Superior temporal gyrus (tissue), 1 donor: Measurements from ENCODE around the gene KIF18A.
"Not testable (repeated sequence)": the region's sequence is repeated elsewhere in the genome, so short reads cannot be mapped to it uniquely, and the experiment has no call there.

Experiments used
- DNase-seq: peaks from one replicate; pipeline ENCODE4 v3.0.0-alpha.2; 2016; ENCODE audit errors: extremely low spot score

KIF18A gene

DNA sequence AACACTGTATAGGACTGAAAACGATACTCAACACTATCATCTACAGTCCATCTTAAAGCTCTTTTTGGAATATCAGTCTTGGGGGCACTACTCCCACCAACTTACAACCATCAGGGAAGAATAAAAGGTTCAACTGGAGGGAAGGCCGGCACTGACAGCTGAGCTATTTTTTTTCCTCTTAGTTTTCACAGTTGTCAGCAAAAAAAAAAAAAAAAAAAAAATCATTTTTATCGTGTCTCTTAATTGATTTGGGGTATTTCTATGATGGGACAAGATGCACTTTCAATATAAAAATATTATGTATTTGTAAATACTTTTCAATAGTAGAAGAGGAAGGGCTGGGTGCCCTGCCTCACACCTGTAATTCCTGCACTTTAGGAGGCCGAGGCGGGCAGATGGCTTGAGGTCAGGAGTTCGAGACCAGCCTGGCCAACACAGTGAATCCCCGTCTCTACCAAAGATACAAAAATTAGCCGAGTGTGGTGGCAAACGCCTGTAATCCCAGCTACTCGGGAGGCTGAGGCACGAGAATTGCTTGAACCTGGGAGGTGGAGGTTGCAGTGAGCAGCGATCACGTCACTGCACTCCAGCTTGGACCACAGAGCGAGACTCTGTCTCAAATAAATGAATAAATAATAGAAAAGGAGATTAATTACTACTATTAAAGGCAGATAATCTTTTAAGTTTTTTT lies 1.5 kb downstream of the KIF18A start:
- DNase-seq, result no peak

DNA sequence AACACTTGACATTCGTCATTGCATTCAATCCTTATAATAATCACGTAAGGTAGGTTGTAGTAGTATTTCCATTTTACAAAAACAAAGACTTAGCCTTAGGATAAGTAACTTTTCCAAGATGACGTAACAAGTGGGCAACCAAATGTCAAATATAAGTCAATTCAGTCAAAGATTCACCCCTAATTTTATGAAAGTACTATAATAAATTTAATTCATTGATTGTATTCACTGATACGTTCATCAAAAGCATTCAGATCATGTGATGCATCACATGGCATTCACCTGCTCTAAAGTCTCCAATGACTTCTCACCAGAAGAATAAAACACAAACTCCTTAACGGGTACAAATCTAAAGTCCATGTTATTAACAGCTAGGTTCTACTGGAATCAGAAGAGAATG lies 2.1 kb downstream of the KIF18A start:
- DNase-seq, result no peak

GRCh38 chr11:28104984-28105383 lies 3.0 kb downstream of the KIF18A start:
- DNase-seq, result no peak

- DNase-seq, result no peak
Observed at GRCh38 chr11:28104425-28104824, 3.5 kb downstream of the KIF18A start.

GRCh38 chr11:28102300-28102699 lies 5.7 kb downstream of the KIF18A start:
- DNase-seq, result not testable (repeated sequence)

DNA sequence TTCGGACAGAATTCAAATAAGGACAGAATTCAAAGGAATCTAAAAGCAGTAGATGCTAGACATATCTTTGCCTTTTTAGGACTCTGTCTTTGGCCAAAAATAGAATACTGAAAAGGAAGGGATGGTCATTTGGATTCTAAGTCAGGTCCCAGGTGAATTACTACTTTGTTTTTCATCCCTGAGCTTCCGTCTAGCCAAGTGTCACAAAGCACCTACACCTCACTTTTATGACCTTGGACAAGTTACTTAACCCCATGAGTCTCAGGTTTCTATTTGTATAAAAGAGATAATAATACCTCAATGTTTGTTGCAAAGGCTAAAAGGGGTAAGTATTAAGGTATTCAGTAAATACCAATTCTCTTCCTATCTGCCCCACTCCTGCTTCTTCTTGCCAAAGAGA lies 7.3 kb downstream of the KIF18A start:
- no peak for DNase-seq

- no peak for DNase-seq
Observed at GRCh38 chr11:28099715-28100114, 8.2 kb downstream of the KIF18A start.

- no peak for DNase-seq
Observed at GRCh38 chr11:28098257-28098656, 9.7 kb downstream of the KIF18A start.

DNA sequence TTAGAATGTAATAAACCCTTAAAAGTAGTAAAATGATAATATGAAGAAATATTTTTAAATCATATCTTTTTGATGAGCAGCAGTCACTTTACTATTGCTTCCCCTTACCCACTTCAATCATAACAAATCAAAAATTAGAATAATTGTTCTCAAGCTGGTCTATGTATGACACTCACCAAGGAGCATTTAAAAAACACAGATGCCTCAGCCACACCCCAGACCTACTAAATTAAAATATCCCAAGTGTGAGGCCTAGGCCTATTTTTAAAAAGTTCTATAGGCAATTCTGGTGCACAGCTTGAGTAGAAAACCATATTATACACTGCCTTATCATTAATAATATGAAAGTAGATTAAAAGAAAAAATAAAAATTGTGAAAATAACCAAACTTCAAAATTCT lies 15.2 kb downstream of the KIF18A start:
- no peak for DNase-seq

DNA sequence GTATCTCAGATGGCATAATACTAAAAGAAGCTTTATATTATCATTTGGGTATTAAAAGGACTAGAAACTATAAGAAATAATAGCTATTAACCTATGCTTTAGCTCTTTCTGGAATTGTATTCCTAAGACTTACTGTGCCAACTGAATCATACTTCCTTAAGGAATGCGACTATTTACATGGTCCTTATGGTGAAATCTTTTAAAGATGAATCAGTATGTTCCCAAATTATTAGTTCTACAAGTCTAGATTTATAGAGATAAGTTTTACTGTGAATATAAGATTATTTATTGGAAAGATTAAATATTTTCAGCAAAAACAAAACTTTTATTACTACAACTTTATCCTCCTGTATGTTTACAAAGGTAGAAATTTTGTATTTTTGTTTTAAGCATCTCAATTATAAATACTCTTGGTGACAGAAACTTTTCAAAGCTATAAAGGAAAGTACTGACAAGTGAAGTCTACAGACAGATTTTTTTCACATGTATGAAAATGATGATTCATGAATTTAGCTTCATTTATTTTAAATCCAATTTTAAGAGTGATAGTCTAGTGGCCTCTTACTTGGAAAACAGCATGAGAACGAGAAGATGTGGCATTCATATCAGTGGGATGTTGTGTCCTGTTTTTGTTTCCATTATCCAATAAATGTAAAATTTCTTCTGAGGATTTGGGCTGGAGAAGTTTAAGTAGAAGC lies 17.8 kb downstream of the KIF18A start:
- DNase-seq, result no peak

- DNase-seq, result no peak
Observed at GRCh38 chr11:28089378-28089777, 18.6 kb downstream of the KIF18A start.

DNA sequence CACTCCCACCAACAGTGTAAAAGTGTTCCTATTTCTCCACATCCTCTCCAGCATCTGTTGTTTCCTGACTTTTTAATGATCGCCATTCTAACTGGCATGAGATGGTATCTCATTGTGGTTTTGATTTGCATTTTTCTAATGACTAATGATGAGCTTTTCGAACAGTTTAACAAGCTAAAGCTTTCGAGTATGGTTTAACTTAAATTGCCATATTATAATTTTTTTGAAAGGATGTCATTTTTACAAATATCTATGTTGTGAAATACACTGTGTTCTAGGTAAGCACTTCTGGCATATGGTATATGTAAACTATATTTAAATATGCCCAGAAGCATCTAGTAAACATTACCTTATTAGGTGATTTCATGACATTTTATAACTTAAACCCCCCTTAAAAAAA lies 20.3 kb downstream of the KIF18A start:
- not testable (repeated sequence) for DNase-seq

DNA sequence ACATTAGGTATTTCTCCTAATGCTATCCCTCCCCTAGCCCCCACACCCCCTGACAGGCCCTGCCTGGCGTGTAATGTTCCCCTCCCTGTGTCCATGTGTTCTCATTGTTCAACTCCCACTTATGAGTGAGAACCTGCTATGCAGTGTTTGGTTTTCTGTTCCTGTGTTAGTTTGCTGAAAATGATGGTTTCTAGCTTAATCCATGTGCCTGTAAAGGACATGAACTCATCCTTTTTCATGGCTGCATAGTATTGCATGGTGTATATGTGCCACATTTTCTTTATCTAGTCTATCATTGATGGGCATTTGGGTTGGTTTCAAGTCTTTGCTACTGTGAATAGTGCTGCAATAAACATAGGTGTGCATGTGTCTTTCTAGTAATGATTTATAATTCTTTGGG lies 20.8 kb downstream of the KIF18A start:
- DNase-seq, result not testable (repeated sequence)

- no peak for DNase-seq
Observed at GRCh38 chr11:28086569-28086968, 21.4 kb downstream of the KIF18A start.

GRCh38 chr11:28083118-28083517 lies 24.8 kb downstream of the KIF18A start:
- DNase-seq, result no peak

- DNase-seq, result no peak
Observed at GRCh38 chr11:28077521-28077920, 30.4 kb downstream of the KIF18A start.

DNA sequence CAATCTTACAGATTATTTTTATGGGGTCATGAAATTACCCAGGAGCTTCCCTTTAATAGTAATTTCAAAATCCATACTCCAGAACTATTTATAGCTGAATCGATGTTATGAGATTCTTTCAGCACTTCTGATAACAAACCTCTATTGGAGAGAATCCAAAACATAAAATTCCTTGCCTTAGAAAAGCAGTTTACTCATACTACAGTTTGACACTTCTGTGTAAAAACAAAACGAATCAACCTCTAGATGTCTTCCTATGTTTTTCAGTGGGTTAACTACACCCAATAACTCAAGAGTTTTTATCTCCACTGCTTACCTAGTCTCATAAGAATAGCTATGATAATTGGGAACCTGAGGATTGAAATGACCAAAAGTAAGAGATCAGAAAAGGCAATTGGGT lies 35.6 kb downstream of the KIF18A start:
- DNase-seq, result no peak

GRCh38 chr11:28071305-28071704 lies 36.7 kb downstream of the KIF18A start:
- DNase-seq, result no peak

- no peak for DNase-seq
Observed at GRCh38 chr11:28058333-28058732, 49.6 kb downstream of the KIF18A start.

GRCh38 chr11:28054821-28055220 lies 53.1 kb downstream of the KIF18A start:
- no peak for DNase-seq

- DNase-seq, result no peak
Observed at GRCh38 chr11:28049338-28050216, 58.4 kb downstream of the KIF18A start.

DNA sequence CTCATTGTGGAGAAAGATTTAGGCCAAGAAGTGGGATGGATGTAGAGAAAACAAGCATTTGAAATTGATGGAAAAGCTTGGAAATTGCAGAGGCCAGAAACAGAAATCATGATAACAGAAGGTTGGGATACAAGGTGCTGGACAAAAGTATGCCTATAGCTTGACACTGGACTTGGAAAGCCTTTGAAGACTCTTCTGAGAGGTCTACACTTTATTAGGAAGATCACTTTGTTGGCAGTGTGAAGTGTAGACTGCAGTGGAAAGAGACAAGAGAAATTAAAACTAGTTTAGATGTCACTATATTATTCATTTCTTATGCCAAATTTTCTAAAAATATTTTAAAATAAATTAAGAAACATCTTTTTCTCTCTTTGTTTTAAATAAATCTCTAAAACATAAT lies 59.1 kb downstream of the KIF18A start:
- DNase-seq, result no peak
